Coronary artery (tissue), 2 donors: ENCODE measurements around the gene OR6B1.

ENCODE experiments used
- DNase-seq: peaks from one replicate; pipeline ENCODE4 v3.0.0-alpha.2; 2017; ENCODE audit warnings: low spot score
- H3K27ac ChIP-seq, 2 donors: fragments of 200-600 bp; sonication (generic); one replicate each; pipeline ENCODE4 v1.5.1; 2016 to 2019
- H3K4me3 ChIP-seq: fragments of 200-600 bp; sonication (generic); 2 replicates; pipeline ENCODE4 v1.5.1; 2016; ENCODE audit warnings: mild to moderate bottlenecking, moderate library complexity
- CTCF ChIP-seq: fragments of 200-600 bp; sonication (generic); IDR thresholded peaks from one replicate; pipeline ENCODE4 v1.5.1; 2019; ENCODE audit warnings: antibody characterized with exemption

OR6B1 gene

GRCh38 chr7:144019457-144019856, 19.3 kb downstream of the OR6B1 start:
- Histone ChIP-seq H3K4me3 (no peak overlapping the region), H3K27ac (no peak overlapping the region)
- TF ChIP-seq CTCF, result no peak
- DNase-seq, result no peak

GRCh38 chr7:144020340-144020739, 20.2 kb downstream of the OR6B1 start:
- H3K27ac ChIP-seq, result no peak overlapping the region
- H3K4me3 ChIP-seq, result no peak overlapping the region
- TF ChIP-seq CTCF, result no peak
- no peak for DNase-seq

DNA sequence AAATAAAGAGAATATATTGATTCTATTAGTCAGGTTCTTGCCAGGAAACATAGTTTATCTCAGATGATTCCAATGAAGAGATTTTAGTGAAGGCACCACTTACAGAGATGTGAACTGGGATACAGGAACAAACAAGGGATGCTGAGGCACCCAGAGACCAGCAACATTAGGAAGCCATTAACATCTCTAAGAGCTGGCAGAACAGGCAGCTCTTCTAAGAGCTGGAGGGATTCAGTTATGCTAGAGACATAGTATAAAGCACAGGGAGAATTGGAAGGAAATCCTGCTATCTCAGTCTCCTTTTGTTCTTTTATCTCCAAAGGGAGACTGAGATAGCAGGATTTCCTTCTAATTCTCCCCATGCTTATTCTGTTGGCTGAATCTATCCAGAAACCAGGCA, 22.0 kb downstream of the OR6B1 start:
- no peak for TF ChIP-seq CTCF
- Histone ChIP-seq H3K27ac (no peak overlapping the region), H3K4me3 (no peak overlapping the region)
- DNase-seq, result no peak

- Histone ChIP-seq H3K4me3 (no peak overlapping the region), H3K27ac (no peak overlapping the region)
- DNase-seq, result no peak
- TF ChIP-seq CTCF, result no peak
These were observed 23.2 kb downstream of the OR6B1 start for GRCh38 chr7:144023171-144023827.

GRCh38 chr7:144024213-144024612, 24.1 kb downstream of the OR6B1 start:
- H3K4me3 ChIP-seq, result no peak overlapping the region
- no peak for TF ChIP-seq CTCF
- no peak overlapping the region for H3K27ac ChIP-seq
- DNase-seq, result no peak

DNA sequence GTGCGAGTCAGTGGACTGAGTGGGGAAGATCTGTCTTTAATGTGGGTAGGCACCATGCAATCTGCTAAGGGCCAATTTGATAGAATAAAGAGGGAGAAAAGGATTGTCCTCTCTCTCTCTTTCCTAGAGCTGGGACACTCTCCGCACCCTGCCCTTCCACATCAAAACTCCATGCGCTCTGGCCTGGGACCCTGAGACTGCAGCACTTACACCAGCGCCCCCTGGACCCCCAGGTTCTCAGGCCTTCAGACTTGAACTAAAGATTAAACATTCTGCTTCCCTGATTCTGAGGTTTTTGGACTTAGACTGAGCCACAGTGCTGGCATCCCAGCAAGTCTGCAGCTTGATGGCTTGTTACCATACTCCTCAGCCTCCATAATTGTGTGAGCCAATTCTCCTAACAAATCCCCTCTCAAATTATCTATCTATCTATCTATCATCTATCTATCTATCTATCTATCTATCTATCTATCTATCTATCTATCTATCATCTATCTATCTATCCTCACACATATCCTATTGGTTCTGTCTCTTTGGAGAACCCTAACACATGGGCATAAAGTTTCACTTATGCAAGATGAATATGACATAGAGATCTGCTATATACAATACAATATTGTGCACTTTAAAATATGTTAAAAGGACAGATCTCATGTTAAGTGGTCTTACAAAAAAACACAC, 26.2 kb downstream of the OR6B1 start:
- no peak overlapping the region for H3K4me3 ChIP-seq
- DNase-seq, result no peak
- TF ChIP-seq CTCF, result no peak
- H3K27ac ChIP-seq, result no peak overlapping the region

DNA sequence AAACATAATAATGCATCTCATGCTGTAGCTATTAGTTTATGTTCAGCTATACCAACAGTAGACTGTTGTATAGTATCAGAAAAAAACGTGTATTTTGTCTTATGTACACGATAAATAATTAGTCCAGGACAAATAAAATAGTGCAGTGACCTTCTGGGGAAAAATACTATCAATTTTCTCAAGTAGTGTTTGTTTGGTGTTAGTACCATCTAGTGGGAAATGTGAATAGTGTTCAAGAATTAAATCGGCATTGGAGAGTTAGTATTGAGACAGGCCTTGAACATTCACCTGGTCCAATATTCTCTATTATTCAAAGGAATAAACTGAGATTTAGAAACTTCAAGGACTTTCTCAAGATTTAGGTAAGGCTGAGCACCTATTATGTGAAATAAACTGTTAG, 26.9 kb downstream of the OR6B1 start:
- no peak for DNase-seq
- TF ChIP-seq CTCF, result no peak
- Histone ChIP-seq H3K27ac (no peak overlapping the region), H3K4me3 (no peak overlapping the region)
